ENCODE results near the gene NCAM1.

Gene NCAM1

GRCh38 chr11:113162592-113162962, 201.4 kb downstream of the NCAM1 start:
- H3K9me2 ChIP-seq (replicated peaks; ENCODE audit: insufficient read depth, low read length) = no peaks in the 10 kb centered on the region
- no peak overlapping the region for H3K27ac ChIP-seq (ENCODE audit: low read depth, low read length)
- H3K36me3 ChIP-seq (ENCODE audit: low read length) = no peaks in the 10 kb centered on the region
- no peaks in the 10 kb centered on the region for H3F3A ChIP-seq (ENCODE audit: insufficient read depth)
- H3K27me3 ChIP-seq (ENCODE audit: low read length) = no peaks in the 10 kb centered on the region
- H3K9me3 ChIP-seq (ENCODE audit: insufficient read depth, low read length) = no peaks in the 10 kb centered on the region
- no peak overlapping the region for H3K9ac ChIP-seq (ENCODE audit: low read length)
- no peak for TF ChIP-seq CTCF (IDR thresholded peaks at IDR 0.05; ENCODE audit: insufficient read depth, low read length, poor library complexity, severe bottlenecking)
- no peak for TF ChIP-seq EZH2phosphoT487 (conservative IDR thresholded peaks at IDR 0.05; ENCODE audit: low read length)
- no peaks in the 10 kb centered on the region for H4K20me1 ChIP-seq (ENCODE audit: low read depth, low read length)
- no peak overlapping the region for H2AFZ ChIP-seq (ENCODE audit: low read depth, low read length, severe bottlenecking)
- H3K4me3 ChIP-seq (ENCODE audit: insufficient read depth, low read length, poor library complexity, severe bottlenecking) = no peak overlapping the region
- no peaks in the 10 kb centered on the region for H3K79me2 ChIP-seq (ENCODE audit: insufficient read depth, low read length)
- H3K4me2 ChIP-seq (ENCODE audit: low read depth, low read length, poor library complexity, severe bottlenecking) = no peak overlapping the region

GRCh38 chr11:113163291-113164030, 202.2 kb downstream of the NCAM1 start:
- Histone ChIP-seq H3F3A (ENCODE audit: insufficient read depth) (no peaks in the 10 kb centered on the region), H3K27ac (ENCODE audit: low read depth, low read length) (no peak overlapping the region), H3K4me2 (ENCODE audit: low read depth, low read length, poor library complexity, severe bottlenecking) (no peak overlapping the region), H3K9me3 (ENCODE audit: insufficient read depth, low read length) (no peaks in the 10 kb centered on the region), H3K9me2 (replicated peaks; ENCODE audit: insufficient read depth, low read length) (no peaks in the 10 kb centered on the region), H3K9ac (ENCODE audit: low read length) (no peak overlapping the region), H4K20me1 (ENCODE audit: low read depth, low read length) (no peaks in the 10 kb centered on the region), H3K36me3 (ENCODE audit: low read length) (no peaks in the 10 kb centered on the region), H3K27me3 (ENCODE audit: low read length) (no peaks in the 10 kb centered on the region), H3K79me2 (ENCODE audit: insufficient read depth, low read length) (no peaks in the 10 kb centered on the region), H3K4me3 (ENCODE audit: insufficient read depth, low read length, poor library complexity, severe bottlenecking) (no peak overlapping the region), H2AFZ (ENCODE audit: low read depth, low read length, severe bottlenecking) (no peak overlapping the region)
- TF ChIP-seq EZH2phosphoT487 (conservative IDR thresholded peaks at IDR 0.05; ENCODE audit: low read length) (no peak), CTCF (IDR thresholded peaks at IDR 0.05; ENCODE audit: insufficient read depth, low read length, poor library complexity, severe bottlenecking) (no peak)

- Histone ChIP-seq H3K27me3 (ENCODE audit: low read length) (no peaks in the 10 kb centered on the region), H3K9me3 (ENCODE audit: insufficient read depth, low read length) (no peaks in the 10 kb centered on the region), H3K27ac (ENCODE audit: low read depth, low read length) (no peak overlapping the region), H3K4me2 (ENCODE audit: low read depth, low read length, poor library complexity, severe bottlenecking) (no peak overlapping the region), H3K36me3 (ENCODE audit: low read length) (no peaks in the 10 kb centered on the region), H3K9me2 (replicated peaks; ENCODE audit: insufficient read depth, low read length) (no peaks in the 10 kb centered on the region), H3K9ac (ENCODE audit: low read length) (no peak overlapping the region), H4K20me1 (ENCODE audit: low read depth, low read length) (no peaks in the 10 kb centered on the region), H3F3A (ENCODE audit: insufficient read depth) (no peaks in the 10 kb centered on the region), H3K4me3 (ENCODE audit: insufficient read depth, low read length, poor library complexity, severe bottlenecking) (no peak overlapping the region), H2AFZ (ENCODE audit: low read depth, low read length, severe bottlenecking) (no peak overlapping the region), H3K79me2 (ENCODE audit: insufficient read depth, low read length) (no peaks in the 10 kb centered on the region)
- TF ChIP-seq CTCF (IDR thresholded peaks at IDR 0.05; ENCODE audit: insufficient read depth, low read length, poor library complexity, severe bottlenecking) = no peak
- no peak for TF ChIP-seq EZH2phosphoT487 (conservative IDR thresholded peaks at IDR 0.05; ENCODE audit: low read length)
Measured at GRCh38 chr11:113166280-113166679, 205.1 kb downstream of the NCAM1 start.

All from SU-DHL-6 (cell line).